Effector CD4-positive, alpha-beta T cell (primary cell): ENCODE results near the gene MRTFB.
"Not testable (repeated sequence)": the region's sequence is repeated elsewhere in the genome, so short reads cannot be mapped to it uniquely, and the experiment has no call there.

ENCODE experiments used
- DNase-seq: peaks from one replicate; pipeline ENCODE4 v3.0.0-alpha.2; 2020
- total RNA-seq: gene quantifications from one replicate; lab custom pipeline; 2026; lab: John Stamatoyannopoulos, UW

MRTFB gene
- total RNA-seq = 17.8 reads per million, percentile 44 among the genes with 10 or more reads in this experiment

DNA sequence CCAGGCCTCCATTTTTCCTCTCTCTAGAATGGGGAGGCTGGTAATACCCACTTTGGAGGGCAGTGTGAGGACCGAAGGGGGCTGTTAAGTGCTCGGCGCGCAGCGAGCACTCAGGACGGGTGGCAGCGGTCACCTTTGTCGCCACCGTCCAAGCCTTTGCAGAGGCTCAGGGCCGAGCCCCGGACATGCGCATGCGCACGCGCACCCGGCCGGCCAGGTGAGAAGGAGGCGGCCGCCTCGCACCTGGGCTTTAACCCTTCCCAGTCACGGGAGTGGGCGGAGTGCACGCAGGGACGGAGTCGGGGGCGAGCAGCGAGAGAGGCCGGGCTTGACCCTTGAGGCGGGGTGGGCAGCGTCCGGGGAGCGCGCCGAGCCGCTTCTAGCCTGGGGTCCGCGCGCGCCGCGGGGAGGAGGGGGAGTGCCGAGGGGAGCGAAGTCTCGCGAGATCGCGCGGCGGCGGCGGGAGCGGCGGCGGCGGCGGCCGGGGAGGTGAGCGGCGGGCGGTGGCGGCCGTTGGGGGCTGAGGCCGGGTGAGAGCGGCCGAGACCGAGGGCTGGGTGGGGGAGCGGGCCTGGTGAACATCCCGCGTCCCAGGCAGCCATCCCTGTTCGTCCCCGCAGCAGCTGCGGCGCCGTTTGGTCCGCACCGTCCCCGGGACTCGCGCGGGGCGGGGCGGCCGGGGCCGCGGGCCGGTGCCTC, at the start of gene MRTFB:
MRTFB (plus strand) TSS at position 443 of the 699 bp plus-strand sequence. CDS start 69,288 bp downstream, outside the sequence.
- DNase-seq = peak; percentile 71

GRCh38 chr16:14023526-14023925, 47.6 kb upstream of the MRTFB start:
- not testable (repeated sequence) for DNase-seq

DNA sequence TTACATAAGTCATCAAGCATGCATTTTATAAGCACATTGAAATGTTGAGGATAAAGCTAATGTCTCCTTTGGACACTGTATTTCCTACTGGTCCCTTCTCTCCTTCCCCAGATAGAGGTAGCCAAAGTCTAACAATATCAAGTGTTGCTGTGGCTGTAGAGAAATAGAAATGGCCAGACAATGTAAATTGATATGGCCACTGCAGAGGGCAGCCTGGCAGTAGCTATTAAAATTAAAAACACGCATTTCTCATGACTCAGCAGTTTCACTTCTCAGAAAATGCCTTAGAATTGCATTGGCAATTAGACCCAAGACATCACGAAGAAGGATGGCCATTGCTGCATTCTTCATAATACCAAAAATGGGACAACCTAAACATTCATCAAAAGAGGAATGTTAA, 46.8 kb upstream of the MRTFB start:
- DNase-seq = no peak

DNA sequence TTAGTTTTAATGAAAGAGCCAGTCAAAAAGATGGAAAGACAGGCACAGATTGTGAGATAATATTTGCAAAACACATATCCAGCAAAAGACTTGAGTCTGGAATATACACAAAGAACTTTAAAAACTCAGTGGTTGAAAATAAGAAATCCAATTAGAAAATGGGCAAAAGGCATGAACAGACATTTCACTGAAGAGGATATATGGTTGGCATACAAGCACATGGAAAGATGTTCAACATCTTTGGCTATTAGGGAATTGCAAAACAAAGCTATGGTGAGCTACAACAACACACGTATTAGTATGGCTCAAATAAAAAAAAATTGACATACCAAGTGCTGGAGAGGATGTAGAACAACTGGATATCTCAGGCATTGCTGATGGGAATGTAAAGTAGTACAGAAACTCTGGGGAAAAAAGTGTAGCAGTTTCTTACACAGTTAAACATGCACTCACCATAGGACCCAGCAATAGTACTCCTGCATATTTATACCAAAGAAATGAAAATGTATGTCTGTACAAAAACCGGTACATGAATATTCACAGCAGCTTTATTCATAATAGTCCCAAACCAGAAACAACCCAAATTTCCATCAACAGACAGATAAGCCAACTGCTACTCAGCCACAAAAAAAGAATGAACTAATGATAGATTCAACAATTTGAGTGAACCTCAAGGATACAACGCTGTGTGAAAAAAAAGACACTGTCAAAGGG, 44.4 kb upstream of the MRTFB start:
- DNase-seq = no peak

DNA sequence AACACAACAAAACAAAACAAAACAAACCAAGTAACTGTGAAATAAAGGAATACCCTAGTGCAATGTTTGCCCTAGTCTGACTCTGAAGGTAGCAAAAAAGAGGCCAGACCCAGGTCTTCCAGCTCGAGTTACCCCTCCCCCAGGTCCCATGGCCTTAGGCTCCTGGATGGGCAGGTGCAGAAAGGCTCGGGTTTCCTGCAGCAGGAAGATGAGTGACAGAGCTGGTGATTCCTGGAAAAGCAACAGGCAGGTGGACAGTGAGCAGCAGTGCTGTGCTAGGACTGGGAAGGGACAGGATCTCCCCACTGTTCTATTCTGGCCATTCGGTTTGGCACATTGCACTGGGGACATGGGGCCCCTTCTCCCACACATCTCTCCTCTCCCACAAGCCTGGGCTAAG, 42.9 kb upstream of the MRTFB start:
- no peak for DNase-seq

DNA sequence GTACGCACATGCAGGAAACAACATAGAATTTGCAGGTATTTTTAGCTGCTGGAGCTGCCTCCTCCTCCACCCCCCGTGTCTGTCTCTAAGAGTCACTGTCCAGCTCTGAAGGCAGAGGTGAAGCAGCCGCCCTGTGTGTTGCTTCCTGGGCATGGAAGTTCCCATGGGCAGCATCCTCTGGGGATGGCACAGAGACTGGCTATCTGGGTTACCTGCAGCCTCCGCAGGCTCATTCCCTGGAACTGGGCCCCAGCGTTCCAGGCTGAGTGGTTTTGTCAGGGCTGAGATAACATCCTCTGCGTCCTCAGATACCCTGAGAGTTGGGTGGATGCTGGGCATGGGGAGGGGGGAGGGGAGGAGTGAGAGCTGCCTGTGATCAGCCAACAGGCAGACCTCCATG, 41.5 kb upstream of the MRTFB start:
- no peak for DNase-seq

DNA sequence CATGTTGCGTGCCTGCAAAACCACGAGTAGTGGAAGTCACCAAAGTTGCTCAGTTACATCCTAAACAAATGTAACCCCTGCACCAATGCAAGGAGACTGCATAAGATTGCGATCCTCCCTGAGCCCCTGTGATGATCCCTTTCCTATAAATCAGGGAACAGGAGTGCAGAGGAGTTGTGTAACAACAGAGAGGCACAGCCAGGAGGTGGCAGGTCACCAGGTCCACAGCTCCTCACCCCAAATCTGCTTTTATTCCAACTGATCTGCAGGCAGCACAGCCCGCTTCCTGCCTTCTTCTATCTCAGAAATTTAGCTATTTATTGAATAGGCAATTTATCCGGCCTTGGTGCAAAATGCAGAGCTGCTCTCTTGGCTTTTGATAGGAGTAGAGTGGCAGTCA, 36.0 kb upstream of the MRTFB start:
- no peak for DNase-seq

- DNase-seq = no peak
Measured at GRCh38 chr16:14036889-14037288, 34.2 kb upstream of the MRTFB start.

DNA sequence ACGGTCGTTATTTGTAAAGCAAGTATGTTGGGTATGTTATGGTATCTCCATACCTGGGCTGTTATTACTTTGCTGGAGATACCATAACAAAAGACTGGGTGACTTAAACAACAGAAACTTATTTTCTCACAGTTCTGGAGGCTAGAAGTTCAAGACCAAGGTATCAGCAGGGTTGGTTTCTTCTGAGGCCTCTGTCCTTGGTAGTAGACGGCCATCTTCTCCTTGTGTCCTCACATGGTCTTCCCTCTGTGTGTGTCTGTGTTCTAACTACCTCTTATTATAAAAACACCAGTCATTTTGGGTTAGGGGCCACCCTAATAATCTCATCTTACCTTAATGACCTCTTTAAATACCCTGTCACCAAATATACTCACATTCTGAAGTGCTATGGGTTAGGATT, 33.2 kb upstream of the MRTFB start:
- DNase-seq = no peak

GRCh38 chr16:14041164-14041563, 30.0 kb upstream of the MRTFB start:
- no peak for DNase-seq

DNA sequence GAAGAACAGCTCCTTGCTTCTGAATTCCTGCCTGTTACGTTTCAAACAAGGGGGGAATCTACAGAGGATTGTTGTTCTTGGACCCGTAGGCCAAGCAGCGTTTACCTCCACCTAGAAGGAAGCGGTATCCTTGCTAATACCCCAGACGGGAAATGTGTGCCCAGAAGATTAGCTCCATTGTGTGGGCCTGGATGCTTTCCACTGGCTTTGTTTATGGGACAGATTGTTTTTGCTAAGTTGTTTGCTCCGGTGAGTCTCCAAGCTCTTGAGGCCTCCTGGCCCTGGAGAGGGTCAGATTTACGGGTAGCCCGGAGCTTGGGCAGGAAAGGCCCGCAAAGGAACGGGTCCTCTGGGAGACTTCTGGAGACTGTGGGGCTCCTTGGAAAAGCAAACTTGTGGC, 28.4 kb upstream of the MRTFB start:
- DNase-seq = no peak

GRCh38 chr16:14043278-14043677, 27.8 kb upstream of the MRTFB start:
- no peak for DNase-seq

DNA sequence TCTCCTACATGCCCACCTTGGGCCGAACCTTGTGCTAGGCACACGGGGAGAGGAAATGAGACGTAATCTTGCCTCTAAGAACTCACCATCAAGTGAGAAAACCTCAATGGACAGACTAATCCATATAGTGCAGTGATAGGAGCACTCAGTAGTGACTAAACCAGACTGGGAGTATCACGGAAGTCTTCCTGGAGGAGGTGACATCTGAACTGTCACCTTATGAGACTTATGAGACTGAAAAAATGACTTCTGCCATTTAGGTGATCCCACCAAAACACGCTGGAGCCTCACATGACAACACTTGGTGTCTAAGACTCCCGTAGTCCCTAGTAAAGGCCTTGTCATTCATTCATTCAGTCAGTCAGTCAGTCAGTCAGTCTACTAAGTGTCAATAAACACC, 27.3 kb upstream of the MRTFB start:
- no peak for DNase-seq

- DNase-seq = not testable (repeated sequence)
Measured at GRCh38 chr16:14047121-14047859, 23.8 kb upstream of the MRTFB start.

- DNase-seq = no peak
Measured at GRCh38 chr16:14050291-14051027, 20.7 kb upstream of the MRTFB start.

DNA sequence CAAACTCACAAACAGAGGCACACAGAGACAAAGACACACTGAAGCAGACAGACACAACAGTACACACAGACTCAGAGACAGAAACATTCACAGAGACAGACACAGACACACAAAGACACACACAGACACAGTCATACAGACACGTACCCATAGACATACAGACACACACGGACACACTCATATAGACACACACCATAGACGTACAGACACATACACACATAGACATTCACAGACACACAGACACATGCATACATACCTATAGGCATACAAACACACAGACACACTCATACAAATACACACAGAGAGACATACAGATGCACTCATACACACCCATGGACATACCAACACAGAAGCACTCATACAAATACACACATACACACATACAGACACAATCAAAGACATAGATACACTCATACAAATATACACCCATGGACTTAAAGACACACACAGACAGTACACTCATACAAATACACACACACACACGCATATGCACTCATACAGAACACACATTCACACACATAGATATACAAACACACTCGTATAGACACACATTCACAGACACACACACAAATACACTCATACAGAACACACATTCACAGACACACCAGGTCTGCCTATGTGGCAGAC, 19.9 kb upstream of the MRTFB start:
- no peak for DNase-seq

GRCh38 chr16:14056970-14057369, 14.1 kb upstream of the MRTFB start:
- DNase-seq = no peak

GRCh38 chr16:14057878-14058382, 13.2 kb upstream of the MRTFB start:
- DNase-seq = no peak

- DNase-seq = no peak
Measured at GRCh38 chr16:14061732-14062259, 9.3 kb upstream of the MRTFB start.

DNA sequence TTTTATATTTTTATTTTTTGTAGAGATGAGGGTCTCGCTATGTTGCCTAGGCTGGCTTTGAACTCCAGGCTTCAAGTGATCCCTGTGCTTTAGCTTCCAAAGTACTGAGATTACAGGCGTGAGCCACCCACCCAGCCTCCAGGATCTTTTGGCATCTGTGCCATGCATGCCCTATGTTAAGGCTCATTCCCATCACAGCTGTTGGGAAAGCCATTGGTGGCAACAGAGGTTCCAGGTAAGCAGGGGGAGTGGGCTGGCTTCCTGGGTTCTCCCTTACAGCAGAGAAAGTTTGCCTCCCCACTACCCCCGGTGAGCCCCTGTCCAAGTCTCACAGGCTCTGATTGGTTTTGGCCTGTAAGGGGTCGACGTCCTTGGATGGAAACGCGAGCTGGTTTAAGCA, 8.9 kb upstream of the MRTFB start:
- DNase-seq = no peak

DNA sequence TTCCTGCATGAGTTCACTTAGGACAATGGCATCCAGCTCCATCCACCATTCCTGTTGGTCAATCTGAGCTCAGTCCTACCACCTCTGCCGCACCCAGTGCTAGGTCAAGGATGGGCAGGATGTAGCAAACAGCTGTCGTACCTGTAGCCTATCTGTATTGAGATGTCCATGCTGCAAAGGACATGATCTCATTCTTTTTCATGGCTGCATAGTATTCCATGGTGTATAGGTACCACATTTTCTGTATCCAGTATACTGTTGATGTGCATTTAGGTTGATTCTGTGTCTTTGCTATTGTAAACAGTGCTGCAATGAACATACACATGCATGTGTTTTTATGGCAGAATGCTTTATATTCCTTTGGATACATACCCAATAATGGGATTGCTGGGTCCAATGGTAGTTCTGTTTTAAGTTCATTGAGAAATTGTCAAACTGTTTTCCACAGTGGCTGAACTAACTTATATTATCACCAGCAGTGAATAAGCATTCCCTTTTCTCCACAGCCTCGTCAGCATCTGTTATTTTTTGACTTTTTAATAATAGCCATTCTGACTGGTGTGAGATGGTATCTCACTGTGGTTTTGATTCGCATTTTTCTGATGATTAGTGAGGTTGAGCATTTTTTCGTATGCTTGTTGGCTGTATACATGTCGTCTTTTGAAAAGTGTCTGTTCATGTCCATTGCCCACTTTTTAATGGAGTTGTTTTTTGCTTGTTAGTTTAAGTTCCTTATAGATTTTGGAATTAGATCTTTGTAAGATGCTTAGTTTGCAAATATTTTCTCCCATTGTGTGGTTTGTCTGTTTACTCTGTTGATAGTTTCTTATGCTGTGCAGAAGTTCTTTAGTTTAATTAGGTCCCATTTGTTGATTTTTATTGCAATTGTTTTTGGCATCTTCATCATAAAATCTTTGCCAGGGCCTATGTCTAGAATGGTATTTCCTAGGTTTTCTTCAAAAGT, 7.2 kb upstream of the MRTFB start:
- no peak for DNase-seq
